Naive thymus-derived CD8-positive, alpha-beta T cell (primary cell): Measurements from ENCODE around the gene IFNA1. TPM values are rescaled to one million over a fixed set of nuclear protein-coding genes. Genes with fewer than 3 reads are reported as not detected.
A peak's percentile ranks its signal among the peaks of the same experiment; 100 is the strongest.

Source experiments
- ATAC-seq, 2 donors: fragments of 150-1000 bp; cut with Tn5 transposase in 1 of 2; sonication (Bioruptor Pico), chemical (Tn5 transposase) in 1 of 2; 1 replicate in 1 of 2; 2 replicates in 1 of 2; pipeline ENCODE4 v1.10.0; 2021; ENCODE audit warnings: mild to moderate bottlenecking in 2 of 2, moderate library complexity in 2 of 2
- POLR2A ChIA-PET: fragments of 350-600 bp; sonication (Branson Sonifier 250); formaldehyde crosslinking; loops from one replicate; lab custom pipeline; 2021; ENCODE audit warnings: antibody characterized with exemption; lab: Charles Lee
- DNase-seq, 10 donors: peaks; one replicate each; pipeline versions ENCODE4 v3.0.0 to v3.0.0-alpha.2; 2020 to 2022
- H3K27ac Mint-ChIP-seq, 10 donors: one replicate each; pipeline ENCODE4 v1.8.0; 2020 to 2022; ENCODE audit warnings: mild to moderate bottlenecking in 10 of 10, mixed read lengths in 10 of 10, moderate library complexity in 4 of 10, inconsistent platforms in 1 of 10
- H3K27me3 Mint-ChIP-seq, 5 donors: one replicate each; pipeline ENCODE4 v1.8.0; 2021 to 2022; ENCODE audit warnings: mixed read lengths in 5 of 5
- H3K36me3 Mint-ChIP-seq, 3 donors: one replicate each; pipeline ENCODE4 v1.8.0; 2020 to 2022; ENCODE audit warnings: mixed read lengths in 3 of 3, mild to moderate bottlenecking in 2 of 3, inconsistent platforms in 1 of 3
- H3K4me1 Mint-ChIP-seq, 4 donors: one replicate each; pipeline ENCODE4 v1.8.0; 2021 to 2022; ENCODE audit warnings: mixed read lengths in 4 of 4
- H3K4me3 Mint-ChIP-seq, 10 donors: one replicate each; pipeline ENCODE4 v1.8.0; 2020 to 2022; ENCODE audit warnings: mild to moderate bottlenecking in 10 of 10, mixed read lengths in 10 of 10, moderate library complexity in 6 of 10, inconsistent platforms in 1 of 10
- H3K9me3 Mint-ChIP-seq, 9 donors: one replicate each; pipeline ENCODE4 v1.8.0; 2020 to 2022; ENCODE audit warnings: mixed read lengths in 9 of 9, mild to moderate bottlenecking in 3 of 9, inconsistent platforms in 1 of 9, moderate library complexity in 1 of 9
- polyA plus RNA-seq, 3 donors: library from polyadenylated mRNA; unstranded; fragments of 300-500 nt; fragmentation: Illumina TruSeq; gene quantifications; one replicate each; pipeline ENCODE4 v1.2.3, GENCODE V29; 2021
- total RNA-seq, 8 experiments: library from RNA in 2 of 8; stranded (reverse) in 2 of 8; gene quantifications; one replicate each; pipeline ENCODE4 v1.2.3 and lab custom pipeline; 2021 to 2026

Gene IFNA1
- total and polyA plus RNA-seq, 5 experiments from 2014 or later, result not detected

- H3K9me3 Mint-ChIP-seq, result no peaks in the 10 kb centered on the region
- H3K4me1 Mint-ChIP-seq, result no peaks in the 10 kb centered on the region
- H3K27ac Mint-ChIP-seq, result no peak overlapping the region
- DNase-seq (no peak), ATAC-seq (no peak)
- POLR2A ChIA-PET, result no interaction called here
- H3K27me3 Mint-ChIP-seq, result peaks cover 0 to 24% (median 6%) of the 10 kb centered on the region in 5 donors
- H3K4me3 Mint-ChIP-seq, result no peak overlapping the region
- H3K36me3 Mint-ChIP-seq, result no peaks in the 10 kb centered on the region
These were observed 13.9 kb downstream of the IFNA1 start for GRCh38 chr9:21454149-21454548.

- no peak overlapping the region for H3K4me3 Mint-ChIP-seq
- H3K27ac Mint-ChIP-seq, result no peak overlapping the region
- ATAC-seq (peak; percentile 71 to 75), DNase-seq (peak in 8 of 10 donors; percentile 4 to 52 (median 28))
- H3K4me1 Mint-ChIP-seq, result no peaks in the 10 kb centered on the region
- H3K36me3 Mint-ChIP-seq, result no peaks in the 10 kb centered on the region
- POLR2A ChIA-PET, result no interaction called here
- H3K9me3 Mint-ChIP-seq, result no peaks in the 10 kb centered on the region
- peaks cover 0 to 24% (median 6%) of the 10 kb centered on the region in 5 donors for H3K27me3 Mint-ChIP-seq
These were observed 15.1 kb downstream of the IFNA1 start for GRCh38 chr9:21455320-21455719.

GRCh38 chr9:21461377-21461776 is 21.1 kb downstream of the IFNA1 start:
- H3K36me3 Mint-ChIP-seq, result peaks cover 0 to 17% (median 3%) of the 10 kb centered on the region in 3 donors
- H3K9me3 Mint-ChIP-seq, result peaks cover 0 to 21% (median 6%) of the 10 kb centered on the region in 9 donors
- ATAC-seq (no peak), DNase-seq (no peak)
- peaks cover 2 to 23% (median 3%) of the 10 kb centered on the region in 5 donors for H3K27me3 Mint-ChIP-seq
- H3K4me3 Mint-ChIP-seq, result no peak overlapping the region
- H3K27ac Mint-ChIP-seq, result no peak overlapping the region
- POLR2A ChIA-PET, result no interaction called here
- peaks cover 0 to 1% (median 0%) of the 10 kb centered on the region in 4 donors for H3K4me1 Mint-ChIP-seq

- POLR2A ChIA-PET, result no interaction called here
- Mint-ChIP-seq H3K4me3 (no peak overlapping the region), H3K36me3 (peaks cover 0 to 17% (median 3%) of the 10 kb centered on the region in 3 donors), H3K4me1 (peaks cover 0 to 1% (median 0%) of the 10 kb centered on the region in 4 donors), H3K27ac (no peak overlapping the region), H3K27me3 (peaks cover 0 to 12% (median 1%) of the 10 kb centered on the region in 5 donors), H3K9me3 (peaks cover 0 to 21% (median 6%) of the 10 kb centered on the region in 9 donors)
- DNase-seq (no peak), ATAC-seq (no peak)
These were observed 24.9 kb downstream of the IFNA1 start for GRCh38 chr9:21465138-21465537.

GRCh38 chr9:21465859-21466518 is 25.8 kb downstream of the IFNA1 start:
- Mint-ChIP-seq H3K9me3 (peaks cover 0 to 21% (median 6%) of the 10 kb centered on the region in 9 donors), H3K36me3 (peaks cover 0 to 17% (median 3%) of the 10 kb centered on the region in 3 donors), H3K4me3 (no peak overlapping the region), H3K27ac (no peak overlapping the region), H3K27me3 (peaks cover 0 to 5% (median 1%) of the 10 kb centered on the region in 5 donors), H3K4me1 (peaks cover 0 to 1% (median 0%) of the 10 kb centered on the region in 4 donors)
- POLR2A ChIA-PET, result interaction anchor here (0.6 kb wide), 2 partner anchors 321 to 322 kb away, joined by 3 read pairs; no protein-coding TSS in a partner anchor
- ATAC-seq, result peak; percentile 66 to 79
- DNase-seq, result peak in 6 of 10 donors; percentile 6 to 67 (median 44)

- peaks cover 0 to under 1% (median 0%) of the 10 kb centered on the region in 9 donors for H3K9me3 Mint-ChIP-seq
- POLR2A ChIA-PET, result no interaction called here
- DNase-seq, result no peak
- H3K27me3 Mint-ChIP-seq, result peaks cover 0 to 6% (median 0%) of the 10 kb centered on the region in 5 donors
- peak overlapping the region in 1 of 10 donors; percentile 40 for H3K27ac Mint-ChIP-seq
- H3K4me1 Mint-ChIP-seq, result peaks cover 0 to 1% (median 0%) of the 10 kb centered on the region in 4 donors
- no peak overlapping the region for H3K4me3 Mint-ChIP-seq
- no peak for ATAC-seq
- H3K36me3 Mint-ChIP-seq, result no peaks in the 10 kb centered on the region
These were observed 29.9 kb downstream of the IFNA1 start for GRCh38 chr9:21470126-21470525.

GRCh38 chr9:21473236-21473635 is 33.0 kb downstream of the IFNA1 start:
- ATAC-seq, result no peak
- H3K27ac Mint-ChIP-seq, result no peak overlapping the region
- H3K27me3 Mint-ChIP-seq, result peaks cover 0 to 5% (median 0%) of the 10 kb centered on the region in 5 donors
- DNase-seq, result no peak
- H3K4me1 Mint-ChIP-seq, result no peaks in the 10 kb centered on the region
- H3K9me3 Mint-ChIP-seq, result no peaks in the 10 kb centered on the region
- H3K36me3 Mint-ChIP-seq, result peaks cover 0 to 3% (median 0%) of the 10 kb centered on the region in 3 donors
- H3K4me3 Mint-ChIP-seq, result no peak overlapping the region
- POLR2A ChIA-PET, result no interaction called here

- POLR2A ChIA-PET, result no interaction called here
- ATAC-seq, result no peak
These were observed 37.2 kb downstream of the IFNA1 start for GRCh38 chr9:21477466-21477865.

GRCh38 chr9:21479152-21479702 is 39.0 kb downstream of the IFNA1 start:
- ATAC-seq (no peak), DNase-seq (no peak)
- peaks cover 0 to 6% (median 0%) of the 10 kb centered on the region in 9 donors for H3K9me3 Mint-ChIP-seq
- POLR2A ChIA-PET, result no interaction called here
- peaks cover 0 to 3% (median 2%) of the 10 kb centered on the region in 3 donors for H3K36me3 Mint-ChIP-seq
- peaks cover 0 to 6% (median 3%) of the 10 kb centered on the region in 4 donors for H3K4me1 Mint-ChIP-seq
- no peak overlapping the region for H3K4me3 Mint-ChIP-seq
- peaks cover 0 to 5% (median 0%) of the 10 kb centered on the region in 5 donors for H3K27me3 Mint-ChIP-seq
- no peak overlapping the region for H3K27ac Mint-ChIP-seq

More at GRCh38 chr9:21477466-21477865, 37.2 kb downstream of the IFNA1 start:
- H3K4me3 Mint-ChIP-seq, result no peak overlapping the region
- DNase-seq, result no peak
- peaks cover 0 to 3% (median 0%) of the 10 kb centered on the region in 3 donors for H3K36me3 Mint-ChIP-seq
- peaks cover 0 to 6% (median 3%) of the 10 kb centered on the region in 4 donors for H3K4me1 Mint-ChIP-seq
- peaks cover 0 to 5% (median 0%) of the 10 kb centered on the region in 5 donors for H3K27me3 Mint-ChIP-seq
- H3K27ac Mint-ChIP-seq, result peak overlapping the region in 1 of 10 donors; percentile 11
- no peaks in the 10 kb centered on the region for H3K9me3 Mint-ChIP-seq

GRCh38 chr9:21481470-21482056 is 41.3 kb downstream of the IFNA1 start:
- no peak for ATAC-seq
- Mint-ChIP-seq H3K36me3 (peaks cover 2 to 17% (median 15%) of the 10 kb centered on the region in 3 donors), H3K4me3 (no peak overlapping the region), H3K27ac (no peak overlapping the region), H3K9me3 (peaks cover 4 to 23% (median 13%) of the 10 kb centered on the region in 9 donors), H3K4me1 (peaks cover 0 to 6% (median 3%) of the 10 kb centered on the region in 4 donors), H3K27me3 (peaks cover 0 to 2% (median 0%) of the 10 kb centered on the region in 5 donors)
- POLR2A ChIA-PET, result no interaction called here
- DNase-seq, result no peak

- ATAC-seq (no peak), DNase-seq (no peak)
- POLR2A ChIA-PET, result no interaction called here
- H3K27me3 Mint-ChIP-seq, result no peaks in the 10 kb centered on the region
- no peak within 1 kb of the TSS for H3K4me3 Mint-ChIP-seq
- peaks cover 4 to 23% (median 13%) of the 10 kb centered on the region in 9 donors for H3K9me3 Mint-ChIP-seq
- H3K36me3 Mint-ChIP-seq, result peaks cover 2 to 17% (median 15%) of the 10 kb centered on the region in 3 donors
- no peak within 1 kb of the TSS for H3K27ac Mint-ChIP-seq
- H3K4me1 Mint-ChIP-seq, result peaks cover 0 to 6% (median 3%) of the 10 kb centered on the region in 4 donors
These were observed 42.0 kb downstream of the IFNA1 start, which contains the start of gene IFNE for GRCh38 chr9:21482213-21482612. IFNE (minus strand) TSS chr9:21482313; CDS start chr9:21481694, 619 bp downstream.
